PC-3 (cell line): Measurements from ENCODE around the gene SIPA1L3.

Experiments used
- CTCF ChIP-seq: fragments of 300-600 bp; sonication (generic); conservative IDR thresholded peaks from 2 replicates; pipeline ENCODE4 v1.5.1; 2017; ENCODE audit warnings: antibody characterized with exemption, low read depth, mild to moderate bottlenecking, low read length
- EZH2 ChIP-seq: fragments of 300-600 bp; sonication (generic); IDR thresholded peaks from one replicate; pipeline ENCODE4 v1.6.1; 2017; ENCODE audit warnings: antibody characterized with exemption, mild to moderate bottlenecking, low read length; ENCODE audit not compliant: unreplicated experiment

- TF ChIP-seq CTCF (no peak), EZH2 (no peak)
These were observed 242.7 kb downstream of the SIPA1L3 start for GRCh38 chr19:38149661-38150061.
